Calu3 (cell line): Measurements from ENCODE around the gene C9orf50. TPM values are rescaled to one million over a fixed set of nuclear protein-coding genes. Genes with fewer than 3 reads are reported as not detected.
A peak's percentile ranks its signal among the peaks of the same experiment; 100 is the strongest.

ENCODE experiments used
- BruUV-seq: library from RNA; stranded (reverse); fragments of 400-500 nt; replicated peaks from 2 replicates; lab custom pipeline; 2021; lab: Mats Ljungman, UMichigan
- CTCF ChIA-PET: fragments of 300-600 bp; sonication (Branson Sonifier 250); formaldehyde crosslinking; loops from one replicate; lab custom pipeline; 2022; ENCODE audit warnings: antibody characterized with exemption; lab: Charles Lee
- DNase-seq: peaks from one replicate; pipeline ENCODE4 v3.0.0; 2022
- H3K27ac Mint-ChIP-seq: one replicate; pipeline ENCODE4 v1.8.0; 2022; ENCODE audit warnings: mixed read lengths; ENCODE audit not compliant: unreplicated experiment
- H3K27me3 Mint-ChIP-seq: one replicate; pipeline ENCODE4 v1.8.0; 2022; ENCODE audit warnings: mixed read lengths; ENCODE audit not compliant: unreplicated experiment
- H3K36me3 Mint-ChIP-seq: one replicate; pipeline ENCODE4 v1.8.0; 2022; ENCODE audit warnings: mild to moderate bottlenecking, moderate library complexity, mixed read lengths; ENCODE audit not compliant: insufficient read depth, unreplicated experiment
- H3K4me1 Mint-ChIP-seq: one replicate; pipeline ENCODE4 v1.8.0; 2022; ENCODE audit warnings: mild to moderate bottlenecking, low read depth, mixed read lengths; ENCODE audit not compliant: unreplicated experiment
- H3K4me3 Mint-ChIP-seq: one replicate; pipeline ENCODE4 v1.8.0; 2022; ENCODE audit warnings: mild to moderate bottlenecking, low read depth, moderate library complexity, mixed read lengths; ENCODE audit not compliant: unreplicated experiment
- H3K9me3 Mint-ChIP-seq: one replicate; pipeline ENCODE4 v1.8.0; 2022; ENCODE audit warnings: low read depth, mixed read lengths; ENCODE audit not compliant: unreplicated experiment
- intact Hi-C: fragments of 100-400 bp; cut with micrococcal nuclease; formaldehyde crosslinking; loops from one replicate; pipeline ENCODE4 v1.10.0; 2022; ENCODE audit not compliant: unreplicated experiment
- total RNA-seq: library from RNA; stranded (reverse); gene quantifications from 2 replicates; pipeline ENCODE4 v1.2.3, GENCODE V29; 2022
- TF ChIP-seq, protein P1 (sequence below): fragments of 200-600 bp; IDR thresholded peaks from one replicate; pipeline ENCODE4 v1.8.0; 2022; ENCODE audit warnings: antibody characterized with exemption; ENCODE audit not compliant: unreplicated experiment

Gene C9orf50
- total RNA-seq, 1 experiment from 2014 or later: not detected

DNA sequence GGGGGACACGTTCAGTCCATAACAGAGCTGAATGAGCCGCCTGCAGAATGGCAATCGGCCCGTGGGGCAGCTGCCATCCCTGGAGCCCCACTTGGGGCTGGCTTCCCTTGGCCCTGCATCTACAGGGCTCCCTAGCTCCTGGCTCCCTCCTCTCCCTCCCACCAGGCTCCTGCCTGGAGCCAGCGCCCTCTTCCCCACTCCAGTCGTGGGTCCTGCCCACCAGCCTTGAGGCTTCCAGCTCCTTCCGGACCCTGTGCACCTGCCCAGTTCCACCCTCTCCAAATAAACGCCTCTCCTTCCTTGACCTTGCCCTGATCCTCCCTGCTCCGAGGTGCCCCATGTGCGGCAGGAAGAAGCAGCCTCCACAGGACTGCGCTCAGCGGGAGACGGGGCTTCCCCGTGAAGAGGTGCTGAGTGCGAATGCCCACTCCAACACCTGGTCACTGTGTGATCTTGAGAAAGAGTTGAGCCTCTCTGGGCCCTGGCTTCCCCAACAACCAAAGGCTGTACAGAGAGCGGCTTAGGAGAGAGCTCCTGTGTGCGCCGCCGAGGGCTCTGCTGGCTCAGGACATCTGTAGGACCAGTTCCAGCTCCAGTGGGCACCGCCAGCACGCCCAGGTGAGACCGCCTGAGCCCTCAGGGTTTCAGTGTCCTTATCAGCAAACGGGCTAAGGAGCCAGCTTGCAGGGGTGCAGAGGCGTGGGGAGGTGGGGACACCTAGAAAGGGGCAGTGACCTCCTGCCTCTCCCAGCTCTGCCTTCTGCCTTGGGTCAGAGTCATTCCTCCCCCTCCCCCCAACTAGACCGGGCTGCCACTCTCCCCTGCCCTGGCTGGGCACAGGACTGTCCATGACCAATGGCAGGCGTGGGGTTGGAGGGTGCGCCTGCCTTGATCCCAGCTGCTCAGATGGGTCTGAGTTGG, 12.1 kb downstream of the C9orf50 start:
- peaks cover 52% of the 10 kb centered on the region for H3K36me3 Mint-ChIP-seq
- DNase-seq: peak; percentile 36
- TF ChIP-seq, protein P1, sequence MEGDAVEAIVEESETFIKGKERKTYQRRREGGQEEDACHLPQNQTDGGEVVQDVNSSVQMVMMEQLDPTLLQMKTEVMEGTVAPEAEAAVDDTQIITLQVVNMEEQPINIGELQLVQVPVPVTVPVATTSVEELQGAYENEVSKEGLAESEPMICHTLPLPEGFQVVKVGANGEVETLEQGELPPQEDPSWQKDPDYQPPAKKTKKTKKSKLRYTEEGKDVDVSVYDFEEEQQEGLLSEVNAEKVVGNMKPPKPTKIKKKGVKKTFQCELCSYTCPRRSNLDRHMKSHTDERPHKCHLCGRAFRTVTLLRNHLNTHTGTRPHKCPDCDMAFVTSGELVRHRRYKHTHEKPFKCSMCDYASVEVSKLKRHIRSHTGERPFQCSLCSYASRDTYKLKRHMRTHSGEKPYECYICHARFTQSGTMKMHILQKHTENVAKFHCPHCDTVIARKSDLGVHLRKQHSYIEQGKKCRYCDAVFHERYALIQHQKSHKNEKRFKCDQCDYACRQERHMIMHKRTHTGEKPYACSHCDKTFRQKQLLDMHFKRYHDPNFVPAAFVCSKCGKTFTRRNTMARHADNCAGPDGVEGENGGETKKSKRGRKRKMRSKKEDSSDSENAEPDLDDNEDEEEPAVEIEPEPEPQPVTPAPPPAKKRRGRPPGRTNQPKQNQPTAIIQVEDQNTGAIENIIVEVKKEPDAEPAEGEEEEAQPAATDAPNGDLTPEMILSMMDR: no peak
- BruUV-seq: no TSS peak
- intact Hi-C loops: loop anchor here (5.0 kb wide), 1 partner anchor 112 kb away; no protein-coding TSS in a partner anchor
- H3K9me3 Mint-ChIP-seq: no peaks in the 10 kb centered on the region
- no peaks in the 10 kb centered on the region for H3K27me3 Mint-ChIP-seq
- H3K4me3 Mint-ChIP-seq: peak overlapping the region; percentile 79
- CTCF ChIA-PET: interaction anchor here (0.9 to 1.4 kb wide), 7 partner anchors 13 to 471 kb away, joined by 3 to 10 read pairs (median 4); no protein-coding TSS in a partner anchor
- peaks cover 21% of the 10 kb centered on the region for H3K4me1 Mint-ChIP-seq
- peak overlapping the region; percentile 88 for H3K27ac Mint-ChIP-seq

DNA sequence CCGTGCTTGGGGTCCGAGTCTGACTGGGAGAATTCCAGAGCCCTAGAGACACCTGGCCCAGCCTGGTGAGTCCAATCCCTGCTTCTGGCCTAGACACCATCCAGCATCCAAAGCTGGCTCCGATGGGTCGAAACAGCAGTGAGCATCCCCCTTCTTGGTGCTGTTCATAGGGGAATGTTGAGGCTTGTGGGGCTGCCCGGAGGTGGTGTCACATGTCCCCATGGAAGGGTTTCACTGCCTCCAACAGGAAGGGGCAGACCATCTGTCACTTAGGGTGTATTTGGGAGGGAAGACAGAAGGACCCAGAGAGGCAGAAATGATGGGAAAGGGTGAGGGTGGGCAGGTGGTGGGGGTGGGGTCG, 13.9 kb downstream of the C9orf50 start:
- CTCF ChIA-PET: interaction anchor here (2.0 kb wide), 1 partner anchor 9 kb away, joined by 7 read pairs; no protein-coding TSS in a partner anchor
- H3K27me3 Mint-ChIP-seq: no peaks in the 10 kb centered on the region
- intact Hi-C loops: loop anchor here (5.0 kb wide), 1 partner anchor 110 kb away; no protein-coding TSS in a partner anchor
- TF ChIP-seq, protein P1: no peak
- H3K36me3 Mint-ChIP-seq: peaks cover 43% of the 10 kb centered on the region
- BruUV-seq: no TSS peak
- H3K4me3 Mint-ChIP-seq: peak overlapping the region; percentile 46
- peak overlapping the region; percentile 91 for H3K27ac Mint-ChIP-seq
- no peak for DNase-seq
- peaks cover 21% of the 10 kb centered on the region for H3K4me1 Mint-ChIP-seq
- H3K9me3 Mint-ChIP-seq: no peaks in the 10 kb centered on the region

DNA sequence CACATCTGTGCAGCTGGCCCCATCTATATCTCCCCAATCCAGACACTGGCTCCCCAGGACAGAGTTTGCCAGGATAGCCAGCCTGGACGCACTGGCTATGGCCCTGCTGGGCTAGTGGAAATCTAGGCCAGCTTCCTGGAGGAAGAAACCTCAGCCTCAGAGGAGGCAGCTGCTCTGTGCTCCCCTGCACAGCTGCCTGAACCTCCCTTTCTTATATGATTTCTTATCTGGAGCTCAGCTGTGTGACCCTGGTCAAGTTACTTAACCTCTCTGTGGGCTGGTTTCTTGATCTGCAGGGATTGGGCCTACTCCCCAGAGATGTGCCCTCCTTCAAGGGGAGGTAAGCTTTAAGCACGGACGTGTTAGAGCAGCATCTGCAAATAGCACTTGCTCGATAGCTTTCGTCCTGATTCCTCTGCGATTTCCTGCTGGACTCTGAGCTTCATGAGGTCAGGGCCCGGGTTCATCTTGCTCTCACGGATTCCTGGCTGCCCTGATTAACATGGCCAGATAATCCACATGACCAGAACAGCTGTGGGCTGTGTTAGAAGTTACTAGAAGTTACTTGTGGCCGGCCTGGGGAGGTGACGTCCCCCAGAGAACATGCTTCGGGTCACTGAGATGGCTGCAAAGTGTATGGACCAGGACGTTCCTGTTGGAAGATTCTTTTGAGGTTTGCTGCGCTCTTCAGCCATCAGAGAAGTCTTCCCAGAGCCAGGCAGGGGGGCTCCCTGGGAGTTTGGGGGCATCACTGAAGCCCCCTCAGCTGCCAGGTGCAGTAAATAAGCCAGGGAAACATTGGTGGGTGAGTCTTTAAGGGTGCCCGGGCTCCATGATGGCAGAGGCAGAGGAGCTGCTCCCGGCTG, 14.5 kb downstream of the C9orf50 start:
- H3K36me3 Mint-ChIP-seq: peaks cover 40% of the 10 kb centered on the region
- CTCF ChIA-PET: interaction anchor here (0.6 to 2.0 kb wide), 3 partner anchors 8 to 433 kb away, joined by 3 to 7 read pairs (median 4); no protein-coding TSS in a partner anchor
- intact Hi-C loops: loop anchor here (5.0 kb wide), 1 partner anchor 109 kb away; no protein-coding TSS in a partner anchor
- H3K4me1 Mint-ChIP-seq: peaks cover 21% of the 10 kb centered on the region
- H3K27me3 Mint-ChIP-seq: no peaks in the 10 kb centered on the region
- H3K4me3 Mint-ChIP-seq: no peak overlapping the region
- no peaks in the 10 kb centered on the region for H3K9me3 Mint-ChIP-seq
- BruUV-seq: no TSS peak
- H3K27ac Mint-ChIP-seq: peak overlapping the region; percentile 91
- TF ChIP-seq, protein P1: no peak
- DNase-seq: no peak

DNA sequence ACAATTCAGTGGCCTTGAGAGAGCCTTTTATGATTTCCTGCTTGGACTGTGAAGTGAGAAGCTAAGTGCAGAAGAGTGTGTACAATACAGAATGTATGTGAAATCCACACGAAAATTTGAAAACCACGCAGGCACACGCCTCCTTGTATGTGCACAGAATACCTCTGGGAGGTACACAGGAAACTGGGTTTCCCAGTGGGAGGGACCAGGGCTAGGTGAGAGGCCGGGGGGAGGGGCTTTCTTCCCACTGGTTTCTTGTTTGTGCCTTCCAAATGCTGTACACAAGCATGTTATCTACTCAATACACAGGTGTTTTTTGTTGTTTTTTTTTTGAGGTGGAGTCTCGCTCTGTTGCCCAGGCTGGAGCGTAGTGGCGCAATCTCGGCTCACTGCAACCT, 16.1 kb downstream of the C9orf50 start:
- H3K36me3 Mint-ChIP-seq: peaks cover 24% of the 10 kb centered on the region
- H3K9me3 Mint-ChIP-seq: no peaks in the 10 kb centered on the region
- intact Hi-C loops: loop anchor here (5.0 kb wide), 1 partner anchor 107 kb away; no protein-coding TSS in a partner anchor
- peaks cover 21% of the 10 kb centered on the region for H3K4me1 Mint-ChIP-seq
- TF ChIP-seq, protein P1: no peak
- BruUV-seq: no TSS peak
- H3K27ac Mint-ChIP-seq: no peak overlapping the region
- H3K27me3 Mint-ChIP-seq: no peaks in the 10 kb centered on the region
- CTCF ChIA-PET: no interaction called here
- no peak overlapping the region for H3K4me3 Mint-ChIP-seq
- DNase-seq: peak; percentile 21
